Endothelial cell of umbilical vein (primary cell): Measurements from ENCODE around the gene ANO7. TPM values are rescaled to one million over a fixed set of nuclear protein-coding genes. Genes with fewer than 3 reads are reported as not detected.

Experiments
- BruUV-seq: library from RNA; stranded (reverse); fragments of 400-500 nt; replicated peaks from 2 replicates; lab custom pipeline; 2021; lab: Mats Ljungman, UMichigan
- CTCF ChIA-PET: fragments of 300-600, 350-600 bp; sonication (Branson Sonifier 250); formaldehyde crosslinking; loops from one replicate; lab custom pipeline; 2021; ENCODE audit warnings: antibody characterized with exemption, inconsistent platforms; lab: Charles Lee
- POLR2A ChIA-PET: fragments of 300-600, 350-600 bp; sonication (Branson Sonifier 250); formaldehyde crosslinking; loops from one replicate; lab custom pipeline; 2021; ENCODE audit warnings: antibody characterized with exemption, inconsistent platforms; lab: Charles Lee
- DNase-seq: peaks from one replicate; pipeline ENCODE4 v3.0.0-alpha.2; 2011; ENCODE audit warnings: low read depth, low spot score
- FAIRE-seq: peaks from 2 replicates; lab custom pipeline; 2011; peaks lifted over from hg19 to GRCh38; lab: Jason Lieb, UNC
- H2AFZ ChIP-seq: 2 replicates; pipeline ENCODE4 v1.6.0; 2012; ENCODE audit warnings: low read depth, low read length, control low read depth, inconsistent platforms
- H3K27ac ChIP-seq: 2 replicates; pipeline ENCODE4 v1.5.1; 2011; ENCODE audit warnings: low read depth, mild to moderate bottlenecking, control low read depth, low read length, moderate library complexity; ENCODE audit not compliant: insufficient read depth
- H3K27me3 ChIP-seq, 2 experiments: 2 replicates each; pipeline versions ENCODE4 v1.6.0 to v1.6.1; 2011; ENCODE audit warnings: low read length in 2 of 2, mixed read lengths in 1 of 2; ENCODE audit not compliant: control insufficient read depth in 2 of 2, insufficient read depth in 2 of 2
- H3K36me3 ChIP-seq, 2 experiments: 2 replicates in 1 of 2; 3 replicates in 1 of 2; pipeline ENCODE4 v1.5.1; 2011; ENCODE audit warnings: low read length in 2 of 2, mild to moderate bottlenecking in 1 of 2, moderate library complexity in 1 of 2; ENCODE audit not compliant: control insufficient read depth in 2 of 2, insufficient read depth in 2 of 2; ENCODE audit errors: extremely low read depth in 1 of 2
- H3K4me1 ChIP-seq: 3 replicates; pipeline ENCODE4 v1.5.1; 2011; ENCODE audit warnings: mild to moderate bottlenecking, low read length; ENCODE audit not compliant: control insufficient read depth, insufficient read depth; ENCODE audit errors: extremely low read depth
- H3K4me2 ChIP-seq: 2 replicates; pipeline ENCODE4 v1.6.1; 2011; ENCODE audit warnings: low read length, control low read depth, mixed read lengths; ENCODE audit not compliant: insufficient read depth
- H3K4me3 ChIP-seq, 3 experiments: fragments of 200-600 bp in 1 of 3; sonication (generic), shearing (Covaris generic) in 1 of 3; replicated peaks in 1 of 3; 2 replicates each; pipeline ENCODE4 v1.5.1; 2011 to 2016; ENCODE audit warnings: control low read depth in 3 of 3, low read length in 3 of 3, mild to moderate bottlenecking in 2 of 3, inconsistent platforms in 1 of 3, low read depth in 1 of 3, moderate library complexity in 1 of 3; ENCODE audit not compliant: insufficient read depth in 1 of 3
- H3K79me2 ChIP-seq: 2 replicates; pipeline ENCODE4 v1.6.0; 2012; ENCODE audit warnings: low read length, inconsistent platforms; ENCODE audit not compliant: control insufficient read depth, insufficient read depth
- H3K9ac ChIP-seq: replicated peaks from 2 replicates; pipeline ENCODE3; 2011; ENCODE audit warnings: low read length, control low read depth; ENCODE audit not compliant: insufficient read depth; ENCODE audit errors: extremely low read depth
- H3K9me1 ChIP-seq: replicated peaks from 3 replicates; pipeline ENCODE4 v1.6.0; 2011; ENCODE audit warnings: mild to moderate bottlenecking, low read length; ENCODE audit not compliant: control insufficient read depth, insufficient read depth; ENCODE audit errors: extremely low read depth
- H3K9me3 ChIP-seq: replicated peaks from 2 replicates; pipeline ENCODE4 v1.5.1; 2012; ENCODE audit warnings: low read length, inconsistent platforms; ENCODE audit not compliant: control insufficient read depth, insufficient read depth
- H4K20me1 ChIP-seq: replicated peaks from 2 replicates; pipeline ENCODE3; 2011; ENCODE audit warnings: mild to moderate bottlenecking, low read length; ENCODE audit not compliant: control insufficient read depth, insufficient read depth; ENCODE audit errors: extremely low read depth
- EZH2 ChIP-seq: IDR thresholded peaks from 2 replicates; pipeline ENCODE4 v1.6.1; 2012; ENCODE audit warnings: borderline replicate concordance, low read depth, mild to moderate bottlenecking, moderate library complexity, low read length, inconsistent platforms; ENCODE audit not compliant: severe bottlenecking
- FOS ChIP-seq: IDR thresholded peaks from 2 replicates; pipeline ENCODE4 v1.6.1; 2011; ENCODE audit warnings: mild to moderate bottlenecking, low read length, moderate library complexity, borderline replicate concordance; ENCODE audit not compliant: insufficient read depth
- GATA2 ChIP-seq: IDR thresholded peaks from 2 replicates; pipeline ENCODE4 v1.7.0; 2011; ENCODE audit warnings: low read depth, mild to moderate bottlenecking, moderate library complexity, mixed read lengths, low read length; ENCODE audit not compliant: insufficient read length, insufficient read depth
- JUN ChIP-seq: IDR thresholded peaks from 2 replicates; pipeline ENCODE4 v1.6.1; 2011; ENCODE audit warnings: borderline replicate concordance, low read depth; ENCODE audit not compliant: insufficient read length, insufficient read depth
- MYC ChIP-seq: IDR thresholded peaks from one replicate; pipeline ENCODE4 v1.6.1; 2011; ENCODE audit warnings: mild to moderate bottlenecking, low read depth, low read length
- POLR2A ChIP-seq: IDR thresholded peaks from 2 replicates; pipeline ENCODE4 v1.6.1; 2012; ENCODE audit warnings: low read depth, mild to moderate bottlenecking, control low read depth, low read length
- POLR2AphosphoS5 ChIP-seq: IDR thresholded peaks from 2 replicates; pipeline ENCODE4 v1.6.1; 2012; ENCODE audit warnings: low read depth, mild to moderate bottlenecking, control low read depth, low read length, moderate library complexity; ENCODE audit not compliant: insufficient read depth
- dilution Hi-C: fragments of 300-500 bp; cut with MboI; formaldehyde crosslinking; loops from one replicate; pipeline ENCODE4 v1.15.0; 2019; ENCODE audit warnings: low sequenced_read_pairs; ENCODE audit not compliant: extremely low pct_ligation_motif_present
- intact Hi-C: fragments of 100-400 bp; cut with micrococcal nuclease; formaldehyde crosslinking; loops from one replicate; pipeline ENCODE4 v1.10.0; 2022
- polyA plus RNA-seq, 4 experiments: library from polyadenylated mRNA; depleted of rRNA in 3 of 4; stranded (reverse) in 3 of 4; unstranded in 1 of 4; fragments of >200 nt; gene quantifications; 2 replicates each; pipeline versions ENCODE4 v1.2.1 to v1.2.3, GENCODE V29; 2011 to 2012; ENCODE audit warnings: missing spikeins in 1 of 4
- total RNA-seq: library from RNA; stranded (reverse); gene quantifications from 2 replicates; pipeline ENCODE4 v1.2.3, GENCODE V29; 2021
- TF ChIP-seq, protein P1 (sequence below), 2 donors: IDR thresholded peaks; 1 replicate in 1 of 2; 2 replicates in 1 of 2; pipeline ENCODE4 v1.5.1; 2011; ENCODE audit warnings: low read length in 2 of 2, mild to moderate bottlenecking in 2 of 2, moderate library complexity in 2 of 2, control low read depth in 1 of 2, inconsistent platforms in 1 of 2, low read depth in 1 of 2; ENCODE audit not compliant: insufficient read depth in 1 of 2; ENCODE audit errors: extremely low read depth in 1 of 2
- TF ChIP-seq, protein P2 (sequence below): IDR thresholded peaks from 2 replicates; pipeline ENCODE4 v1.6.1; 2011; ENCODE audit not compliant: insufficient read depth, insufficient read length

The ANO7 gene
- total and polyA plus RNA-seq, 2 donors (not counting 3 experiments of a cell fraction or from before 2014, with no cell fraction given): 0.81 to 2.5 TPM

DNA sequence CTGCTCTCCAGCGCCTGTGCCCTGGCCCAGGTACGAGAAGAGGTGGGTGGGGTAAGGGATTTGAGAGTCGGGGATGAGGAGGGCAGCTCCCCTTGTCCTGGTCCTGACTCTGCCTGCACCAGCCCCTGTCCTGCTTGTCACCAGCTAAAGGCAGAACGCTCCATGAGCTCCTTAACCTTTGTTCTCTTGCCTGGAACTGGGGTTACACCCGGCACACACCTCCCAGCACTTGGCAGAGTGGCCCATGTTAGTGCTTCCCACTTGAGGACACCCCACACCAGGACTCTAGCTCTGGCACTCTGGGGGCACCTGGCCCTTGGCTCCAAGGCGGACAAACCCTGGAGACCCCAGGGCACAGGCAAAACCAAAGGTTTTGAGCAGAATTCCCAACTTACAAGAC lies 19.2 kb downstream of the ANO7 start:
- Histone ChIP-seq H3K27ac (no peak overlapping the region), H3K27me3 (no peaks in the 10 kb centered on the region), H3K36me3 (no peaks in the 10 kb centered on the region), H3K9me3 (no peaks in the 10 kb centered on the region), H3K9ac (no peak overlapping the region), H3K4me1 (no peaks in the 10 kb centered on the region), H4K20me1 (no peaks in the 10 kb centered on the region), H3K4me2 (no peak overlapping the region), H2AFZ (no peak overlapping the region), H3K79me2 (no peaks in the 10 kb centered on the region), H3K9me1 (no peaks in the 10 kb centered on the region), H3K4me3 (no peak overlapping the region)
- TF ChIP-seq, protein P1, sequence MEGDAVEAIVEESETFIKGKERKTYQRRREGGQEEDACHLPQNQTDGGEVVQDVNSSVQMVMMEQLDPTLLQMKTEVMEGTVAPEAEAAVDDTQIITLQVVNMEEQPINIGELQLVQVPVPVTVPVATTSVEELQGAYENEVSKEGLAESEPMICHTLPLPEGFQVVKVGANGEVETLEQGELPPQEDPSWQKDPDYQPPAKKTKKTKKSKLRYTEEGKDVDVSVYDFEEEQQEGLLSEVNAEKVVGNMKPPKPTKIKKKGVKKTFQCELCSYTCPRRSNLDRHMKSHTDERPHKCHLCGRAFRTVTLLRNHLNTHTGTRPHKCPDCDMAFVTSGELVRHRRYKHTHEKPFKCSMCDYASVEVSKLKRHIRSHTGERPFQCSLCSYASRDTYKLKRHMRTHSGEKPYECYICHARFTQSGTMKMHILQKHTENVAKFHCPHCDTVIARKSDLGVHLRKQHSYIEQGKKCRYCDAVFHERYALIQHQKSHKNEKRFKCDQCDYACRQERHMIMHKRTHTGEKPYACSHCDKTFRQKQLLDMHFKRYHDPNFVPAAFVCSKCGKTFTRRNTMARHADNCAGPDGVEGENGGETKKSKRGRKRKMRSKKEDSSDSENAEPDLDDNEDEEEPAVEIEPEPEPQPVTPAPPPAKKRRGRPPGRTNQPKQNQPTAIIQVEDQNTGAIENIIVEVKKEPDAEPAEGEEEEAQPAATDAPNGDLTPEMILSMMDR (IDR thresholded peaks at IDR 0.05; ENCODE audit: extremely low read depth in 1 of 2, insufficient read depth in 1 of 2, low read depth in 1 of 2, low read length in 2 of 2): no peak
- TF ChIP-seq, protein P2, sequence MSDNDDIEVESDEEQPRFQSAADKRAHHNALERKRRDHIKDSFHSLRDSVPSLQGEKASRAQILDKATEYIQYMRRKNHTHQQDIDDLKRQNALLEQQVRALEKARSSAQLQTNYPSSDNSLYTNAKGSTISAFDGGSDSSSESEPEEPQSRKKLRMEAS: no peak
- intact Hi-C loops (no loop called here), dilution Hi-C loops (no loop called here)
- BruUV-seq: no TSS peak
- CTCF ChIA-PET: interaction anchor here (0.8 to 1.1 kb wide), 3 partner anchors 8 to 356 kb away, joined by 3 read pairs; no protein-coding TSS in a partner anchor
- DNase-seq (no peak), FAIRE-seq (no peak)
- POLR2A ChIA-PET: no interaction called here

DNA sequence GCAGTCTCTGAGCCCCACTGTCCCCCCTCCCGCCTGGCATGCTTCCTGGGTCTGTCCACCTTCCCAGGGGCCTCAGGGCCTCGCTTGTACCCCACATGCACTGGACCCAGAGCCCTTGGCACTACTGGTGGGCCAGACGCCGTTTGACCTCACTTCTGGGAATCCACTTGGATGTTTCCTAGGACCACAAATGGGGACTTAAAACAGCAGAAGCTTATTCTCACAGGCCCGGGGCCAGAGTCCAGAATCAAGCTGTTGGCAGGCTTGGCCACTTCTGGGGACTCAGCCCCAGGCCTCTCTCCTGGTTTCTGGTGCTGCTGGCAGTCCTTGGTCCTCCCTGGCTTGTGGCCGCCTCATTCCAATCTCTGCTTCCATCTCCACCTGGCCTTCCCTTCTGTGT lies 19.6 kb downstream of the ANO7 start:
- dilution Hi-C loops: no loop called here
- Histone ChIP-seq H3K79me2 (no peaks in the 10 kb centered on the region), H3K9me1 (no peaks in the 10 kb centered on the region), H3K27me3 (no peaks in the 10 kb centered on the region), H3K9ac (no peak overlapping the region), H3K4me3 (no peak overlapping the region), H3K4me2 (no peak overlapping the region), H3K4me1 (no peaks in the 10 kb centered on the region), H2AFZ (no peak overlapping the region), H3K27ac (no peak overlapping the region), H4K20me1 (no peaks in the 10 kb centered on the region), H3K9me3 (no peaks in the 10 kb centered on the region), H3K36me3 (no peaks in the 10 kb centered on the region)
- intact Hi-C loops: no loop called here
- ChIA-PET POLR2A (no interaction called here), CTCF (interaction anchor here (0.8 kb wide), 1 partner anchor 11 kb away, joined by 3 read pairs; no protein-coding TSS in a partner anchor)
- FAIRE-seq: no peak
- no peak for DNase-seq
- no TSS peak for BruUV-seq
- TF ChIP-seq POLR2AphosphoS5 (no peak), FOS (no peak), MYC (no peak), GATA2 (no peak), EZH2 (no peak), POLR2A (no peak), JUN (no peak)
- TF ChIP-seq, protein P1 (IDR thresholded peaks at IDR 0.05; ENCODE audit: extremely low read depth in 1 of 2, insufficient read depth in 1 of 2, low read depth in 1 of 2, low read length in 2 of 2): no peak
- TF ChIP-seq, protein P2: no peak
